HG02571 (cell line): ENCODE results near the gene C1QA.

ENCODE experiments used
- ATAC-seq: cut with Tn5 transposase; IDR thresholded peaks from one replicate; pipeline ENCODE4 v1.9.1; 2021; ENCODE audit warnings: mild to moderate bottlenecking, moderate library complexity; ENCODE audit not compliant: unreplicated experiment

The C1QA gene, protein sequence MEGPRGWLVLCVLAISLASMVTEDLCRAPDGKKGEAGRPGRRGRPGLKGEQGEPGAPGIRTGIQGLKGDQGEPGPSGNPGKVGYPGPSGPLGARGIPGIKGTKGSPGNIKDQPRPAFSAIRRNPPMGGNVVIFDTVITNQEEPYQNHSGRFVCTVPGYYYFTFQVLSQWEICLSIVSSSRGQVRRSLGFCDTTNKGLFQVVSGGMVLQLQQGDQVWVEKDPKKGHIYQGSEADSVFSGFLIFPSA

GRCh38 chr1:22636353-22636752 lies at the start of gene C1QA:
TSS of gene C1QA (plus strand) at chr1:22636628. CDS start at chr1:22637617, 989 bp downstream.
- no peak for ATAC-seq

DNA sequence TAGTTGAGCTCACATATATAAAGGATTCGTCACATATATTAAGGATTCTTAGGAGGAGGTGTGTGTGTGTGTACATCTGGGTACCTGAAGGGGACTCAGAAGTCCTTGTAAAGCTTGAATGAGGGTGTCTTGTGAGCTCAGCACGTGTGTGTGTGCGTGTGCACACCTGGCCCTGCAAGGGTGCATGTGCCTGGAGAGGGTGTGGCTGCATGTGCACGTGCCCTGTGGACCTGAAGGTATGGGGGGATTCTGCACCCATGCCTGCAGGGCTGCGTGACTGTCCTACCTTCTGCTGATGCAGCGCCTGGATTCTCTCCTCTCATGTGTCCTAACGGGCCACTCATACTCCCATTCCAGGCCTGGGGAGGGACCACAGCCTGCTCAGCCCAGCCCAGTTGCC lies 49.2 kb upstream of the C1QA start:
- no peak for ATAC-seq

GRCh38 chr1:22588899-22589422 lies 47.5 kb upstream of the C1QA start:
- ATAC-seq = no peak

DNA sequence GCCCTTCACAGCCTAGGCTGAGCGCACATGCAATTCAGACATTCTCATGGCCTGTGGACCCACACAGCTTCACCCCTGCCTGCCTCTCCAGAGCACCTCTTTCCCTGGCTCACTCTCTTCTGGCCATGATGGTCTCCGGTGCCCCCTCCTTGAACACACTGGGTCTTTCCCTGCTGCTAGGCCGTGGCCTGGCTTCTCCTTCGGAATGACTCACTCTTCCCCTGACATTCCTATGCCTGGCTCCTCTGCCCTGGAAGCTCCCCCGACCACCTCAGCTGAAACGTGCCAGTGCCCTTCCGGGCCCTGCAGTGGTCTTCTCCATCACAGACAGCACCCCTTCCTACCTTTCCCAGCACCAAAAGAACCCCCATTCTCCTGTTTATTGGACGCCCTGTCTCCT lies 44.9 kb upstream of the C1QA start:
- no peak for ATAC-seq

DNA sequence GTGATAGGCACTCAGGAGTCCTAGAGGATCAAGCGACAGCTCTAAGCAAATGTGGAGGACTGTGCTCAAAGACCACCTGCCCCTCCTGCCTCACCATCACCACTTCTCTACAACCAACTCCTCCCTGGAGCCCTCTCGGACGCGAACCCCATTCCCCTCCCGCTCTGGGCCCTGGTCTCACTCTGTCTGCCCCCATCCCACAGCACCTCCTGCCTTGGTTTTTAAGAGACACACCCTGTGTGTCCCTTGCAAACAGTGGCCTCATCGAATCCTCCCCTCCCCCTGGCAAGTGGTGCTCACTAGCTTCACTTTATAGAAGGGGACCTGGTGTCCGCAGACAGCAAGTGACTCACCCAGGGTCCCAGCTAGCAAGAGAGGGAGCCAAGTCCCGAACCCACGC lies 44.4 kb upstream of the C1QA start:
- ATAC-seq = no peak

- no peak for ATAC-seq
Measured at GRCh38 chr1:22592919-22593790, 43.3 kb upstream of the C1QA start.

- no peak for ATAC-seq
Measured at GRCh38 chr1:22594396-22594795, 42.0 kb upstream of the C1QA start.

DNA sequence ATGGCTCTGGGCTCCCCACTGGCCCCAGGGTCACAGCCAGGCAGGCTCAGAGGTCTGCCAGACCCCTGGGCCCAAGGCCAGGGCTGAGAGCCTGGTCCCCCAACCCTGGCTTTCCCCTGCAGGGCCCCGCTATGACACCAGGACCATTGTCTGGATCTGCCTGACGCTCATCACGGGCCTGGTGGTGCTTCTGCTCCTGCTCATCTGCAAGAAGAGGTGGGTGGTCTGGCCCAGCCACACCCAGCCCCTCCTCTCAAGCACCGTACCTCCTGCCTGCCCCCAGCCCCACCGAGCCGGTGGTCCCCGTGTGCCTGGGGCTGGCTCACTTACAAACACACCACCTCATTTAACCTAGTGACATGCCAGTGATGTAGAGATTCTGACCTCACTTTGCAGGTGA lies 41.3 kb upstream of the C1QA start:
- no peak for ATAC-seq

- ATAC-seq = no peak
Measured at GRCh38 chr1:22597301-22597965, 39.0 kb upstream of the C1QA start.

DNA sequence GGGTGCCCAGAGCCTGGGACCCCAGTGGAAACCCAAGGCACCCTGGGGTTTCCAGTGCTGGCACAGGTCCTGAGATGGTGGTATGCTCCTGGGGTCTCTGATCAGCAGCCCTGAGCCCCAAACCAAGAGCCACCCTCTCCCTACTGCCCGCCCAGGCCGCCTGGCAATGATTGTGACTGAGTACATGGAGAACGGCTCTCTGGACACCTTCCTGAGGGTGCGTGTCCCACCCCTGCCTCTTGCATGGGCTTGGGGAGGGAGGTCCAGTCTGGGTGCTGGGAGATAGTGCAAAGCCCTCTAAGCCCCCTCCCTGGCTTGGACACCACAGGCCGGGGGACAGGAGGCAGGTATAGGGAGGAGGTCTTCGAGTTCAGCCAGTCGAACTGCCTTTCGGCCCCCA lies 38.4 kb upstream of the C1QA start:
- ATAC-seq = no peak

DNA sequence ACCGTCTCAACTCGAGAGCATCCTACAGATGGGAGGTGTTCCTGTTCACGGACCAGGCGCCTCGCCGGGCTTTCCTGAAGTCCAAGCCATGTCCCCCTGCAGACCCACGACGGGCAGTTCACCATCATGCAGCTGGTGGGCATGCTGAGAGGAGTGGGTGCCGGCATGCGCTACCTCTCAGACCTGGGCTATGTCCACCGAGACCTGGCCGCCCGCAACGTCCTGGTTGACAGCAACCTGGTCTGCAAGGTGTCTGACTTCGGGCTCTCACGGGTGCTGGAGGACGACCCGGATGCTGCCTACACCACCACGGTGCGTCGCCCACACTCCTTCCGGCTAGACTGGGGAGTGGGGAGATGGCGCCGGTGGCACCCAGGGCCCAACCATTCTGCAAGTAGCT lies 37.7 kb upstream of the C1QA start:
- no peak for ATAC-seq

GRCh38 chr1:22600071-22600816 lies 36.2 kb upstream of the C1QA start:
- no peak for ATAC-seq

GRCh38 chr1:22600817-22601605 lies 35.4 kb upstream of the C1QA start:
- ATAC-seq = no peak

DNA sequence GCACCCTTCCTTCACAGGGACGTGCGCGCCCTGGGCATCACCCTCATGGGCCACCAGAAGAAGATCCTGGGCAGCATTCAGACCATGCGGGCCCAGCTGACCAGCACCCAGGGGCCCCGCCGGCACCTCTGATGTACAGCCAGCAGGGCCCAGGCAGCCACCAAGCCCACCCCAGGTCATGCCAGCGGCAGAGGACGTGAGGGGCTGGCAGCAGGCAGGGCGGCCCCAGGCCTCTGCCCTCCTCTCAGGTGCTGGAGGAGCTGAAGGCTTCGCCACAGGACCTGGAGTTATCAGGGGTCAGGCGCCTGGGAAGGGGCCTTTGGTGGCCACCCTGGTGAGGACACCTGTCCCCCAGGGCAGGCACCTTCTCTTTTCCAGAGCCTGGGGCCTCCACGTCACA lies 34.8 kb upstream of the C1QA start:
- ATAC-seq = no peak

DNA sequence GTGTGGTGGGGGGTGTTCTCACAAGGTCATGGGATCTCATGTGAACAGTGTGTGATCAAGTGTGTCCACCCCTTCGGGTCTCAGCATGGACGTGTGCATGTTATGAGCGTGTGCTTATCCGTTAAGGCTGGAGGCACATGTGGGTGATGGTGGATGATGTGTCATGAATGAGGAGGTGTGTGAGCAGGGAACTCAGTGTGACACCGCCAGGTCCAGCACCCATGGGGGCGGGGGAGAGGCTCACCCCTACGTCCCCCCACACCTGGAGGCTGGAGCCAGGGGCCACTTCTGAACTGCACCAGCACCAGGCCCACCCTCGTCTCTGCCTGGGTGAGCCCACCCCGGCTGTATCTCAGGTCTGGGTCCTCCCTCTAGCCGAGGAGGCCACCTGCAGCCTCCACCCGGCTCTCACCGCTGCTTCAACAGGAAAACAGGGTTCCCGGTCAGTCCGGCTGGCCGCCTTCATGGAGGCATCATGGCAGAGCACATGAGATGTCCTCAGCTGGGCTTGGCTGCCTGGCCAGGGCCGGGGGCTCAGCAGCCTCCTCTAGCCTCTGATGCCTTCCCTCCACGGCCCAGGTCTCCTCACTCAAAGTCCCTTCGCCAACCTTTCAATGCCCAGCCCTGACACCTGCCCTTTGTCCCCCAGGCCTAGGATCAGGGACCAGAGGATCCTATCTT lies 34.2 kb upstream of the C1QA start:
- ATAC-seq = no peak

DNA sequence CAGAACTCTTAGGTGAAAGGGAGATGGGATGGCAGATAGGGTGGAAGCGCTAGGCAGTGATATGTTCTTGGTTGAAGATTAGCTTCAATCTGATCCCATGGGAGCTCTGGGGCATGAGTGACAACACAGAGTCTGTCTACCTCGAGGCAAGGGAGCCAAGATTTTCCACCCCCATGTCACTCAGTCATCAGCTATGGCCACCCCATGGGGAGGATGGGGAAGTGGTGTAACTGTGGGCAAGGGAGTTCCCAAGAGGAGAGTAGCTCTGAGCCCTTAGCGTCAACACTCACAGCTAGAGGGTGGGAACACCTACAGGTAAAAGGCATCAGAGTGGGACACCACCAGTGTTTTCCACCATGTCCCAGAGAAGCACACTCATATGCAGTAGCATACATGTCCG lies 30.3 kb upstream of the C1QA start:
- ATAC-seq = no peak

GRCh38 chr1:22607154-22607553 lies 29.3 kb upstream of the C1QA start:
- no peak for ATAC-seq

GRCh38 chr1:22608361-22608760 lies 28.1 kb upstream of the C1QA start:
- ATAC-seq = no peak

DNA sequence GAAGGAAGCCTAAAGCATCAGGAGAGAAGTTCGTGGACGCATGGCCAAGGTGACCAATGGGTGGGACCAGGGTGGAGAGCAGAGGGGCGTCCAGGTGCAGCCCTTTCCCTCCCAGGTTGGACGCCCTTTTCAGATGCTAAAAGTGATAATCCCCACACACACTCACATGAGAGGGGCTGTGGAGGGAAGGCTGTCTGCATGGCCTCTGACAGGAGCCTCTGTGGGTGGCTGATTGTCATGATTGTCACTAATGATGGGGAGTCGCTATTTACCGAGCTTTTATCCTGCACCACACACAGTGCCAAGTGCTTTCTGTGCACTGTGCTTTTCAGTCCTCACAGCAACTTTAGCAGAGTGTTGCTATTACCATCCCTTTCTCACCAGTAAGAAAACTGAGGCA lies 27.1 kb upstream of the C1QA start:
- ATAC-seq = no peak

DNA sequence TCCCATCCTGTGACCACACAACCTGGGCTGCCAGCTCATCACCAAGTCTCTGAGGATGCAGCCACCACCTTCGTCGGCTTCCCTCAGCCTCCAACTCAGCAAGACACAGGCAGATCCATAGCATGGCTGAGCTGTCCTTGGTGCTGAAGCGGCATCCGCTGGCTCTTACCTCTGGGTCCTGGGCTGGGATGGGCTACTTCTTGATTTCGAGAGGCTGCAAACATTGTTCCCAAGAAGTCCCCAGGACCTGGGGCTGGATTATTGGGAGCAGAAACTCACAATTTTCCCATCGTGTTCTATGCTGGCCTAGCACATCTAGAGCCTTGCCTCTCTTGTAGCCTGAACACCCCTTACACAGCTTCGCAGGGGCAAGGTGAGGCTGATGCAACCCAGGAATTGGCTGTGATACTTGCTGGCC lies 24.9 kb upstream of the C1QA start:
- ATAC-seq = no peak
